RCC 7860 (cell line): ENCODE data around the gene USP28.
A peak's percentile ranks its signal among the peaks of the same experiment; 100 is the strongest.
"Not testable (repeated sequence)": the region's sequence is repeated elsewhere in the genome, so short reads cannot be mapped to it uniquely, and the experiment has no call there.

ENCODE experiments used
- DNase-seq: peaks from one replicate; pipeline ENCODE4 v3.0.0-alpha.2; 2015; ENCODE audit warnings: low spot score
- FAIRE-seq: peaks from 2 replicates; lab custom pipeline; 2012; peaks lifted over from hg19 to GRCh38; lab: Jason Lieb, UNC

USP28 gene

GRCh38 chr11:113875234-113876073 lies at the start of gene USP28:
Gene USP28 (minus strand): TSS chr11:113875572. CDS start chr11:113875501, 71 bp downstream.
- FAIRE-seq (no peak), DNase-seq (peak; percentile 83)

DNA sequence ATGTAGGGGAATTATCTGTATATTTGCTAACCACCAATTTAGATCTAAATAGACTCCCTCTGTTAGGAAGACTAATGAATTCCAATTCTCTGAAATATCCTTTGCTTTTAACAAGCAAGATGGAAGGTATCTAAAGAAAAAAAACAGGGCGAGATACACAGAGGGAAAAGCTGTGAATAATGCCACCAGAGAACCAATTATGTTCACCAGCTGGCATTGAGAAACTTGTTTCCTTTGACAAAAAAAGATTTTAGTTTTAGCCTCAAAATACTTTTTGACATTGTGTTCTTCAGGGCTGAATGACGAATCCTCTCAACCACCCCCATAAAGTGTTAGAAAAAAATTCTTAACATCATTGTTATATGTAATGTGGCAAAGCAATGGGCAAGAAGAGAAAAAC lies 48.2 kb upstream of the USP28 start:
- DNase-seq (no peak), FAIRE-seq (no peak)

DNA sequence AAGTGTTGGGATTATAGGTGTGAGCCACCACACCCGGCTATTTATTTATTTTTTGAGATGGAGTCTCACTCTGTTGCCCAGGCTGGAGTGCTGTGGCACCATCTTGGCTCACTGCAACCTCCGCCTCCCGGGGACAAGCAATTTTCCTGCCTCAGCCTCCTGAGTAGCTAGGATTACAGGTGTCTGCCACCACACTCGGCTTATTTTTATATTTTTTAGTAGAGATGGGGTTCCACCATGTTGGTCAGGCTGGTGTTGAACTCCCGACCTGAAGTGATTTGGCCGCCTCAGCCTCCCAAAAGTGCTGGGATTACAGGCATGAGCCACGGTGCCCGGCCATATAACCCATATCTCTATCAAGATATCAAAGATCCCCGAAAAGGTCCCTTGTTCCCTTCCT lies 36.1 kb upstream of the USP28 start:
- FAIRE-seq, DNase-seq: not testable (repeated sequence)

DNA sequence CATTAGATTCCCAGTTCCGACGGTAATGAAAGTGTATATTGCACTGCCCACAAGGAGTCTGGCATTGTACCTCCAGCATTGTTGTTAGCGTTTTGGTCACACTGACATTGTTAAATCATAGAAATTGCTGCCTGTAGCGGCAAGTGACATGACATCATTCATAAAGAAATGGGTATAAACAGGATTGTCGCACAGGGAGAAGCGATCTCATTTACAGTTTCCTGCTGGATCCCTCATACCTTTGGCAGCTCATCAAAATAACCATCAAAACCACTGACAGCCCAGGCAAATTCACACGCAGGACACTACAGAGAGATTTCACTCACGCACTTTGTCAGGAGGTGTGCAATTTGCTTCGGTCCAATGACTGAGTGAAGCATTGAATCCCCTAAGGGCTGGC lies 32.7 kb upstream of the USP28 start:
- DNase-seq, result no peak
- FAIRE-seq, result no peak

GRCh38 chr11:113907681-113908080 lies 32.3 kb upstream of the USP28 start:
- FAIRE-seq (no peak), DNase-seq (no peak)

GRCh38 chr11:113907152-113907551 lies 31.8 kb upstream of the USP28 start:
- FAIRE-seq, result no peak

GRCh38 chr11:113906516-113906915 lies 31.1 kb upstream of the USP28 start:
- no peak for FAIRE-seq

More at GRCh38 chr11:113907152-113907551, 31.8 kb upstream of the USP28 start:
- DNase-seq, result no peak

GRCh38 chr11:113906038-113906437 lies 30.7 kb upstream of the USP28 start:
- FAIRE-seq (no peak), DNase-seq (no peak)

More at GRCh38 chr11:113906516-113906915, 31.1 kb upstream of the USP28 start:
- DNase-seq, result no peak

DNA sequence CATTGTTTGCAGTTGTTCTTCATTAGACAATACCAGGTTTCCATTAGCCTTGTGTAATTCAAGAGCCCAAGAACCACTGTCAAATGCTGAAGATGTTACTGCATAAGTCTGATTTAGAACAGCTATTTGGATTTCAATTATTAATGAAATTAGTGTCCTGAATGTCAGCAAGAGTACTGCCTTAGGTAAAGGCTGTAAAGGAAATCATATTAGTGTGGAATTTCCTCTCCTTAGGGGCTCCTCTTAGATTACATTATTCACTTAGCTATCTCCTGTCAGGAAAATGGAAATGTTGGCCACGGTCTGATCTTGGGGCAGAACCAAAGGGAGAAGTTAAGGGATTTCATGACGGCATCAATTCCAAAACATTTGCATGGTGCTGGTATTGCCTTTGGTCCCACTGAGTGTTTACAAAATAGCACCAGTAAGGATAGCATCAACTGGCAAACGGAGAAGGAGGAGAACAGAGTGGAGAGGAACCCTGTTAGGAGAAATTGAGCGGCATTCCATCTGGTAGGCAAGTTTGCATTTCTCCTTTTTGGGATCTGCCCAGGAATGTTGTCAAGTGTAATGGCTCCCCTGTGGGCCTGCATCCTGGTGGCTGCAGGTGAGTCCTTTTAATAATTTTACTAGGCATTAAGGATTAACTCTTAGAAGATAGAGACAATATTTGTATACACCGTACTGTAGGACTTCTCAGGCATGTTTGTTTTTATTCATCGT lies 29.2 kb upstream of the USP28 start, which contains the start of gene HTR3B:
Gene HTR3B (plus strand): TSS at position 418 of the 723 bp plus-strand sequence. CDS start 138 bp downstream, at position 556.
- FAIRE-seq (no peak), DNase-seq (no peak)

DNA sequence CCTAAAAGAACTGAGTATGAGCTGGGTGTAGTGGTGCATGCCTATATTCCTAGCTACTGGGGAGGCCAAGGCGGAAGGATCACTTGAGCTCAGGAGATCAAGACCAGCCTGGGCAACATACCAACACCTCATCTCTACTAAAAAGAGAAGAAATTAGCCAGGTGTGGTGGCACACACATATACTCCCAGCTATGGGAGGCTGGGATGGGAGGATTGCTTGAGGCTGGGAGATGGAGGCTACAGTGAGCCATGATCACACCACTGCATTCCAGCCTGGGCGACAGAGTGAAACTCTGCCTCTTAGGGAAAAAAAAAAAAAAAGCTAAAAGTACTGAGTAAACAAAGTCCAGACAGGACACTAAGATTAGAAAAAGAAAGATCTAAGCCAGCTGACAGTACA lies 25.8 kb upstream of the USP28 start:
- DNase-seq (no peak), FAIRE-seq (no peak)

DNA sequence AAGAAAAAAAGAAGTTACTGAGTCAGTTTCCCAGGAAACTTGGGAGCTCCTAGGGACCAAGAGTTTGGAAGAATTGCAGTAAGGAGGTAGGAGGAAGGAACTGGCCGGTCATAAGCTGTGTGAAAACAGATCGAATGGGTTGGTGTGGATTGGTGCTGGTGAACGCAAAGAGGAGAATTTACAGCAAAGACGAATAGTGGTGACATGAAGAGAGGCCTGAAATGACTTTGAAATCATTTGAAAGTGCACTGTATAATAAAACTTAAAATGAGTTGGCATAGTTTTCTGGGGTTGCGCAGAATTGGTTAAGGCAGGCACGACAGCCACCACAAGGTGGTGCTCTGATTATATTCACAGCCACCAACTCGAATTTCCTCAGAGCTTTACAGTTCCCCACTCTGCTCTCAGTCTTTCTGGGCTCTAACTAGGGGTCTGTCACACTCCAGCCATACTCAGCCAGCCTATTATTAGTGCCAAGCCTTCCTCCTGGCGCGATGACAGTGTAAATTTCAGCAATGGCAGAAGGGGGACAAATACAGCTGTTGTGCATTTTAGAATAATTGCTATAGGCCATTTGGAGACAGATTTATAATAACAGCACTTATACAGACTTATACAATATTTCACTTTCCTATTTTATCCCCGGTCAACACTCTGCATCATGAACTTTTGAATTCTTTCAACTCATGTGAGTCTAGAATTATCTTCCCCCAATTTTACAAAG lies 20.9 kb upstream of the USP28 start:
- no peak for FAIRE-seq
- no peak for DNase-seq

- FAIRE-seq (no peak), DNase-seq (no peak)
Measured at GRCh38 chr11:113895367-113896155, 20.2 kb upstream of the USP28 start.

DNA sequence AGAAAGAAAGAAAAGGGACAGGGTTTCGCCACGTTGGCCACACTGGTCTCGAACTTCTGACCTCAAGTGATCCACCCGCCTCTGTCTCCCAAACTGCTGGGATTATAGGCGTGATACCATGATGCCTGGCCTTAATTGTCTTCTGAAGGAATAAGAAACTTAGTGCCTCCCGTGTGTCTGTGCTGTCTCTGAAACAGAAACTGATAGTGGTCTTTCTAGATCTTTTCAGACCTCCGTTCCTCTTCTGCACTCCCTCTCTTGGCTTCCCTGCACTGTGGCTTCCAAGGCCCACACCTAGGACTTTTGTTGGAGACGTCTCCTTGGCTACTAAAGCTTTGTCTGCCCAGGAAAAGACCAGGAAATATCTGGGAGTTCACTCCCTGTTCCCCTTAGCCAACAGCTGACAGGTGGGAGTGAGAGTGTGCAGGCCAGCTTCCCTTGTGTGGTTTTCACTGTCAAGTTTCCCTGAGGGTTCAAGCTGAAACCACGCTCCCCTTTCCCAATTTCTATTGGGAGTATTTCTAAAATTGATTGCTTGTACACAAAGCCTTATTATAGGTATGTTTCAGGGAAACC lies 19.1 kb upstream of the USP28 start:
- no peak for FAIRE-seq
- no peak for DNase-seq

- FAIRE-seq, result no peak
Measured at GRCh38 chr11:113888848-113889247, 13.5 kb upstream of the USP28 start.

DNA sequence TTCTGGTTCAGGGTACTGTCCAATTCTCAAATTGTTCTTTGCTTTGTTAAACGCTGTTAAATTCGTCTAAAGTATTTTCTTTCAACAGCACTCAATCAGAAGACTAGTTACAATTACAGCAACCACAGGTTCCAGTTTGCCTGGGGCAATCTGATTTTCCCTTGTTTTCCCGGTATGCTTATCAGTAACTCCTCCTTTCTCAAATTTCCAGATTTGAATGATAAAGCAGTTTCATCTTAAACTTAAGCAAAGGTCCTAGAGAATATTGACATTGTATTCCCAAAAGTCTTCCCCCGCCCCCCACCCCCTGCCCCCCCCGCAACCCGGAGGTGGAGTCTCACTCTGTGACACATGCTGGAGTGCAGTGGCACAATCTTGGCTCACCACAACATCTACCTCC lies 10.5 kb upstream of the USP28 start:
- FAIRE-seq, result no peak
- no peak for DNase-seq

More at GRCh38 chr11:113888848-113889247, 13.5 kb upstream of the USP28 start:
- no peak for DNase-seq

- FAIRE-seq, result no peak
Measured at GRCh38 chr11:113884361-113884836, 9.0 kb upstream of the USP28 start.

GRCh38 chr11:113881856-113882255 lies 6.5 kb upstream of the USP28 start:
- FAIRE-seq, result no peak

More at GRCh38 chr11:113884361-113884836, 9.0 kb upstream of the USP28 start:
- DNase-seq, result no peak

GRCh38 chr11:113880971-113881370 lies 5.6 kb upstream of the USP28 start:
- DNase-seq, result no peak

More at GRCh38 chr11:113881856-113882255, 6.5 kb upstream of the USP28 start:
- no peak for DNase-seq

GRCh38 chr11:113879446-113879845 lies 4.1 kb upstream of the USP28 start:
- FAIRE-seq, result not testable (repeated sequence)

More at GRCh38 chr11:113880971-113881370, 5.6 kb upstream of the USP28 start:
- FAIRE-seq, result no peak

DNA sequence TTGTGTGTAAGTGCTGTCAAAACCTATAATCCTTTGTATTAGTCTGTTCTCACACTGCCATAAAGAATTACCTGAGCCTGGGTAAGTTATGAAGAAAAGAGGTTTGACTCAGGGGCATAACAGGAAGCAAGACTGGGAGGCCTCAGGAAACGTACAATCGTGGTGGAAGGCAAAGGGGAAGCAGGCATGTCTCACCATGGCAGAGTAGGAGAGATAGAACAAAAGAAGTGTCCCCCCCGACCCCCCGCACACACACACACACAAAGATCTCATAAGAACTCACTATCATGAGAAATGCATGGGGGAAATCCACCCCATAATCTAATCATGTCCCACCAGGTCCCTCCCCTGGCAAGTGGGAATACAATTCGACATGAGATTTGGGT lies 2.3 kb upstream of the USP28 start:
- no peak for DNase-seq
- FAIRE-seq, result no peak

More at GRCh38 chr11:113879446-113879845, 4.1 kb upstream of the USP28 start:
- not testable (repeated sequence) for DNase-seq
